Common myeloid progenitor, CD34-positive (primary cell): Measurements from ENCODE around the gene EPN3.

Experiments
- CTCF ChIA-PET: fragments of 350-600 bp; sonication (Branson Sonifier 250); formaldehyde crosslinking; loops from one replicate; lab custom pipeline; 2021; ENCODE audit warnings: antibody characterized with exemption; lab: Charles Lee
- POLR2A ChIA-PET: fragments of 350-600 bp; sonication (Branson Sonifier 250); formaldehyde crosslinking; loops from one replicate; lab custom pipeline; 2021; ENCODE audit warnings: antibody characterized with exemption; lab: Charles Lee
- DNase-seq, 3 donors: peaks; one replicate each; pipeline versions ENCODE4 v3.0.0 to v3.0.0-alpha.2; 2013
- H3K27ac ChIP-seq, 2 experiments: 1 replicate in 1 of 2; 2 replicates in 1 of 2; pipeline ENCODE4 v1.7.0; 2013; ENCODE audit warnings: inconsistent platforms in 2 of 2, low read length in 2 of 2, mild to moderate bottlenecking in 2 of 2, low read depth in 1 of 2, moderate library complexity in 1 of 2; ENCODE audit not compliant: severe bottlenecking in 2 of 2, insufficient read depth in 1 of 2, poor library complexity in 1 of 2
- H3K27me3 ChIP-seq, 5 experiments: replicated peaks in 2 of 5; 1 replicate in 3 of 5; 2 replicates in 2 of 5; pipeline versions ENCODE4 v1.6.1 to v1.7.0; 2013; ENCODE audit warnings: low read length in 4 of 5, mild to moderate bottlenecking in 2 of 5, moderate library complexity in 2 of 5, inconsistent platforms in 1 of 5; ENCODE audit not compliant: insufficient read depth in 5 of 5, control insufficient read depth in 4 of 5
- H3K36me3 ChIP-seq, 4 experiments: 1 replicate in 2 of 4; 2 replicates in 2 of 4; pipeline versions ENCODE4 v1.6.1 to v1.7.0; 2013; ENCODE audit warnings: low read length in 3 of 4, control low read depth in 1 of 4, mild to moderate bottlenecking in 1 of 4; ENCODE audit not compliant: control insufficient read depth in 4 of 4, insufficient read depth in 4 of 4
- H3K4me1 ChIP-seq, 4 experiments: 1 replicate in 3 of 4; 2 replicates in 1 of 4; pipeline versions ENCODE4 v1.6.1 to v1.7.1; 2013; ENCODE audit warnings: low read length in 3 of 4, mild to moderate bottlenecking in 3 of 4, control low read depth in 1 of 4, inconsistent platforms in 1 of 4, moderate library complexity in 1 of 4; ENCODE audit not compliant: control insufficient read depth in 4 of 4, insufficient read depth in 4 of 4; ENCODE audit errors: control extremely low read depth in 1 of 4
- H3K4me3 ChIP-seq, 7 experiments: 1 replicate in 4 of 7; 2 replicates in 3 of 7; pipeline versions ENCODE4 v1.5.1 to v1.7.0; 2013; ENCODE audit warnings: mild to moderate bottlenecking in 7 of 7, low read length in 6 of 7, moderate library complexity in 6 of 7, inconsistent platforms in 2 of 7, low read depth in 2 of 7, control low read depth in 1 of 7; ENCODE audit not compliant: insufficient read depth in 4 of 7, control insufficient read depth in 1 of 7; ENCODE audit errors: extremely low read depth in 1 of 7
- H3K9me3 ChIP-seq, 5 experiments: 1 replicate in 4 of 5; 2 replicates in 1 of 5; pipeline versions ENCODE4 v1.6.1 to v1.7.1; 2013; ENCODE audit warnings: low read length in 4 of 5, mild to moderate bottlenecking in 2 of 5, inconsistent platforms in 1 of 5, low read depth in 1 of 5, moderate library complexity in 1 of 5; ENCODE audit not compliant: control insufficient read depth in 4 of 5, insufficient read depth in 2 of 5; ENCODE audit errors: control extremely low read depth in 1 of 5
- WGBS: methylation state at CpG from one replicate; pipeline ENCODE4 v1.1.5; 2013; ENCODE audit not compliant: insufficient coverage; 5-methylcytosine and 5-hydroxymethylcytosine counted together

EPN3 gene

DNA sequence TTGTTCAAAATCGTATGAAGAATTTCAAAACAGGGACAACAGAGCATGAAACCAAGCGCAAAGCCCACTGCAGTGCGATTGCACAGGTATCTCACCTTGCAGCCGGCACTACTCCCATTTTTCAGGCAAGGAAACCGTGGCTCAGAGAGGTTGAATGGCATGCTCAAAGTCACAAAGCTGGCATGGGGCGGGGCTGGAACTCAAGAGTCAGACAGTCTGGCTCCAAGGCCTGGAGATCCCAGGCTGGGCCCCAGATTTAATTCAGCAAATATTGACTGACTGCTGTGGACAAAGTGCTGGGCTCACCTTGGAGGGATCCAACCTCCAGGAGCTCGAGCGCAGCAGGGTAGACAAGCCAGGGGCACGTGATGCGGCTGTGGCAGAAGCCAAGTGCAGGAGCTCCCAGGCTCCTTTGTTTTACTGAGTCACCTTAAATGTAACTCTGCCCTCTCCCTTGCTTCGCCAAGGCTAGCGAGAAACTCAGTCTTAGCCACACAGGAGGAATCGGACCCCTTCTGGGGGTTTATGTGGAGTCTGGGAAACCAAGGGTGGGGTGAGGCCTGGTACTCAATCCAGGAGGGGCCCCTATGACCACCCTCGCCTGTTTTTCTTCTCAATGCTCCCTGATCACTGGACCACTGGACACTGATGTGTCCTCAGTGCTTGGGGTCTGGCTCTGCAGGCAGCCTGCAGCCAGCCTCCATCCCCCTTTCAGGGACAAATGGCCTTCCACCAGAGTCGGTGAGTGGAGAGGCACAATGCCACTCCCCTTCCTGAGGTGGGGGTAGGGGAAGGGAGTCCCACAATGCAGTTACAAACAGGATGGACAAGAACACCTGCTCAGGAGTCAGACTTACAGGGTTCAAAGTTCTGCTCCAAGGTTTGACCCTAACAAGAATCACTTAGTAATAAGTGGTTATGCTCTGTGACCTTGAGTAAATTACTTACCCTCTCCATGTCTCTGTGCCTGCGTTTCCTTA, 10.6 kb downstream of the EPN3 start:
- 95% methylated on average over 11 of the region's 16 CpGs for WGBS
- Histone ChIP-seq H3K4me1 (peaks cover 0 to 24% (median 16%) of the 10 kb centered on the region in 4 experiments), H3K27me3 (peaks cover 0 to 6% (median 0%) of the 10 kb centered on the region in 5 experiments), H3K27ac (no peak overlapping the region), H3K36me3 (no peaks in the 10 kb centered on the region), H3K4me3 (peak overlapping the region in 3 of 7 experiments; percentile 73 to 84 (median 80)), H3K9me3 (no peaks in the 10 kb centered on the region)
- no peak for DNase-seq
- ChIA-PET CTCF (interaction anchor here (0.9 to 16.6 kb wide), 9 partner anchors 8 to 299 kb away, joined by 3 to 325 read pairs (median 5); partner anchors contain the start of gene EPN3), POLR2A (interaction anchor here (0.6 kb wide), 1 partner anchor 71 kb away, joined by 3 read pairs; no protein-coding TSS in a partner anchor)

DNA sequence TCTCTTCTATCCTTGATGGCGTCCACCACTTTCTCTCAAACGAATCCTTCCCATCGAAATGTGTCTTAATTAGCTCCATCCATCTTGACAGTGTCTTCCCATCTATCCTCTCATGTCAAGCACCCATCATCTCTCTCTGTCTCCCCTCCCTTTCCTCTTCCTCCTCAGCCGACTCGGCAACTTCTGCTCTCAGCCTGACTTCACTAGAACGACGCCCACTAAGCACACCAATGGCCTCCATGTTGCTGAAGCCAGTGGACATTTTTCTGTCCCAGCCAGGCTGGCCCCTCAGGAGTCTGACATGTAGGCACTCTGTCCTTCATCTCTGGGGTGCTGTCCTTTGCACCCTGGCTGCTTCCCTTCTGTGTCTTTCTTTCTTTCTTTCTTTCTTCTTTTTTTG, 12.0 kb downstream of the EPN3 start:
- Histone ChIP-seq H3K27me3 (peaks cover 0 to 6% (median 0%) of the 10 kb centered on the region in 5 experiments), H3K9me3 (no peaks in the 10 kb centered on the region), H3K27ac (no peak overlapping the region), H3K4me3 (no peak overlapping the region), H3K4me1 (peaks cover 0 to 24% (median 16%) of the 10 kb centered on the region in 4 experiments), H3K36me3 (peaks cover 0 to 4% (median under 1%) of the 10 kb centered on the region in 4 experiments)
- ChIA-PET CTCF (interaction anchor here (0.5 to 16.6 kb wide), 7 partner anchors 9 to 136 kb away, joined by 3 to 325 read pairs (median 3); no protein-coding TSS in a partner anchor), POLR2A (no interaction called here)
- DNase-seq = no peak
- 51% methylated on average over 7 of the region's 7 CpGs for WGBS

DNA sequence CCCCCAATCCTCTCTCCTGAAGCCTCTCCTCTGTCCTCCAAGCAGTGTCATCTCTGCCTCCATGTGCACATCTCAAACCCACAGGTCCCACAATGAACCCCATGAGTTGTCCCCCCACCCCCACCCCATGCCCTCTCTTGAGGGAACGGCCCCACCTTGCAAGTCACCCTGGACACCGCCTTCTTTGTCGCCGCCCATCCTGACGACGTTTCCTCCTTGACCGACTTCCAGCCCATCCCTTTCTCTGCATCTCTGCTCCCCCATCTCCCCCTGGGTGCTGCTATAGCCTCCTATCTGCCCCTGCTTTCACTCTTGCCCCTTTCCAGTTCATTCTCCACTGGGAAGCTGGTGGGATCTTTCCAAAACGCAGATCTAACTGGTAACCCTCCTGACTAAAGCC, 12.8 kb downstream of the EPN3 start:
- no peaks in the 10 kb centered on the region for H3K9me3 ChIP-seq
- H3K36me3 ChIP-seq = peaks cover 0 to 9% (median 6%) of the 10 kb centered on the region in 4 experiments
- no peak for DNase-seq
- 66% methylated on average over 8 of the region's 8 CpGs for WGBS
- CTCF ChIA-PET = interaction anchor here (0.9 to 16.6 kb wide), 6 partner anchors 9 to 137 kb away, joined by 3 to 325 read pairs (median 3); no protein-coding TSS in a partner anchor
- H3K4me3 ChIP-seq = no peak overlapping the region
- peaks cover 0 to 24% (median 16%) of the 10 kb centered on the region in 4 experiments for H3K4me1 ChIP-seq
- H3K27ac ChIP-seq = no peak overlapping the region
- POLR2A ChIA-PET = interaction anchor here (0.6 kb wide), 1 partner anchor 78 kb away, joined by 3 read pairs; no protein-coding TSS in a partner anchor
- H3K27me3 ChIP-seq = peaks cover 0 to 6% (median 0%) of the 10 kb centered on the region in 5 experiments

DNA sequence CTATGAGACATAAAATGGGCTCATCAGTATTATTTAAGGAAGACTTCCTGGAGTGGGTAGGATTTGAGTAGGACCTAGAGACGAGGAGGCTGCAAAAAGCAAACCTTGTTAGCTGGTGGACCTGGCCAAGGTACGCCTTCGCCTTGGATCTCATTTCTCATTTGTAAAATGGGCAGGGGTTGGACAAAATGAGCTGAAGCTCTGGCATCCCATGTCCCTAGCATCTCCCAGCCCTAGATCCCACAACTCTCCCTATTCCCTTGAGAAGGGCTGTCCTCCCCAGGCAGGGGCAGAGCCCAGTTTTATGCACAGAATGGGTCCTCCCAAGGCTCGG, 14.1 kb downstream of the EPN3 start:
- ChIA-PET CTCF (interaction anchor here (0.5 to 16.6 kb wide), 10 partner anchors 10 to 184 kb away, joined by 3 to 325 read pairs (median 3); partner anchors contain the start of gene CACNA1G), POLR2A (no interaction called here)
- Histone ChIP-seq H3K4me1 (peaks cover 0 to 20% (median 13%) of the 10 kb centered on the region in 4 experiments), H3K36me3 (peaks cover 0 to 12% (median 8%) of the 10 kb centered on the region in 4 experiments), H3K9me3 (no peaks in the 10 kb centered on the region), H3K27ac (no peak overlapping the region), H3K27me3 (peaks cover 0 to 6% (median 0%) of the 10 kb centered on the region in 5 experiments), H3K4me3 (peak overlapping the region in 6 of 7 experiments; percentile 53 to 82 (median 70))
- 50% methylated on average over 4 of the region's 4 CpGs for WGBS
- DNase-seq = no peak

DNA sequence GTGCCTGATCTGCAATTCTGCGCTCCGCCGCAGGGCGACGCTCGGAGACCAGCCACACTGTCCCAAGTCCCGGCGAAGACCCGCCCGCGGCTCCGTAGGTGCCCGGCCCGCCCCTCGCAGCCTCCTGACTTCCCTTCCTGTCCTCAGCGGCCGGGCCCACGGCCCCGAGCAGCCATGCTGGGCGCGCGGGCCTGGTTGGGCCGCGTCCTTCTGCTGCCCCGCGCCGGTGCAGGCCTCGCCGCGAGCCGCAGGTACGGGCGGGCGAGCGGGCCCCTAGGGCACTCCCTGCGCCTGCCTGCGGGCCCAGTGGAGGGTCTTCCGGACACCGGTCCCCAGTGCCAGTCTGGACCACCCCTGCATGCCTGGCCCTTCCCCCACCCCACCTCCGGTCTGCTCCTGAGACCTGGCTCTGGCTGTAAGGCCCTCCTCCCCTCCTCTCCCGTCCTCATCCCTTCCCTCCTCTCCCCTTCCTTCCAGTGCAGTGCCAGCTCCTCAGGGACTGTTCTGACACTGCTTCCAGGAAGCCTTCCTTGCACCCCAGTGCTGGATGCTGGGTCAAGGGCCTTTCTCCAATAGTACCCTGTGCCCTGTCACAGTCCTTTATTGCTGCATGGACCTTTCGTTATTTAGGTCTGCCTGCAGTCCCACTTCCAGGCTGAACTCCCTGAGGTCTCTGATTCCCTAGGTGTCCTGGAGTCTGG, 14.7 kb downstream of the EPN3 start, which contains the start of gene SPATA20:
Gene SPATA20 (plus strand): TSS at position 140 of the 701 bp plus-strand sequence. CDS start 35 bp downstream, at position 175.
- H3K27me3 ChIP-seq = peaks cover 0 to 6% (median 0%) of the 10 kb centered on the region in 5 experiments
- CTCF ChIA-PET = interaction anchor here (0.7 to 16.6 kb wide), 8 partner anchors 10 to 134 kb away, joined by 3 to 325 read pairs (median 3); partner anchors contain the start of gene CACNA1G
- H3K36me3 ChIP-seq = peaks cover 0 to 12% (median 8%) of the 10 kb centered on the region in 4 experiments
- WGBS = 3% methylated on average over 38 of the region's 42 CpGs
- H3K27ac ChIP-seq = peak within 1 kb of the TSS in 1 of 2 experiments; percentile 73
- peaks cover 0 to 19% (median 11%) of the 10 kb centered on the region in 4 experiments for H3K4me1 ChIP-seq
- peak; percentile 84 to 93 (median 87) for DNase-seq
- H3K9me3 ChIP-seq = no peaks in the 10 kb centered on the region
- peak within 1 kb of the TSS; percentile 53 to 82 (median 67) for H3K4me3 ChIP-seq
- POLR2A ChIA-PET = no interaction called here

DNA sequence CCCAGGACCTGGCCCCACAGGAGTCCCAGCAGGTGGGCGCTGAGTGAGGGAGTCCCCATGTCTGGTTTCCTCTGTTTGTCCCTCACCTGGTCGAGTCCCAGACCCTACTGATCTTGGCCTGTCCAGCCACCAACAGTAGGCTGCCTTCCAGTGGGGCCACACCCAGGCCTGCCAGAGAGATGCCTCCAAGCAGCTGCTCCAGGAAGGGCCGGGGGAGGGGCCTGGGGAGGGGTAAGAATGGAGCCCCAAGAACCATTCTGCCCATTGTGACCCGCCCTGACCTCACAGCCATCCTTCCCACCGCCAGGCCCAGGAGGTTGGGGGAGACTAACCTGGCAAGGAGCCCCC, 15.2 kb downstream of the EPN3 start:
- DNase-seq = no peak
- WGBS = 70% methylated on average over 2 of the region's 5 CpGs
- ChIA-PET POLR2A (no interaction called here), CTCF (interaction anchor here (0.9 to 16.6 kb wide), 5 partner anchors 12 to 133 kb away, joined by 3 to 325 read pairs (median 5); partner anchors contain the start of gene CACNA1G)
- H3K36me3 ChIP-seq = peaks cover 2 to 12% (median 8%) of the 10 kb centered on the region in 4 experiments
- peak overlapping the region in 6 of 7 experiments; percentile 58 to 82 (median 70) for H3K4me3 ChIP-seq
- peak overlapping the region in 1 of 2 experiments; percentile 73 for H3K27ac ChIP-seq
- H3K27me3 ChIP-seq = peaks cover 0 to 6% (median 0%) of the 10 kb centered on the region in 5 experiments
- H3K4me1 ChIP-seq = peaks cover 0 to 14% (median 8%) of the 10 kb centered on the region in 4 experiments
- no peaks in the 10 kb centered on the region for H3K9me3 ChIP-seq
